HG02970 (cell line): Measurements from ENCODE around the gene H6PD.
A peak's percentile ranks its signal among the peaks of the same experiment; 100 is the strongest.

Experiments
- ATAC-seq: cut with Tn5 transposase; IDR thresholded peaks from one replicate; pipeline ENCODE4 v1.9.1; 2021; ENCODE audit warnings: mild to moderate bottlenecking, moderate library complexity, moderate number of reproducible peaks; ENCODE audit not compliant: unreplicated experiment, low FRiP score

The H6PD gene

GRCh38 chr1:9204156-9204720, 30.3 kb upstream of the H6PD start:
- ATAC-seq = no peak

GRCh38 chr1:9207086-9207485, 27.5 kb upstream of the H6PD start:
- no peak for ATAC-seq

GRCh38 chr1:9207715-9208114, 26.9 kb upstream of the H6PD start:
- no peak for ATAC-seq

GRCh38 chr1:9211291-9211811, 23.2 kb upstream of the H6PD start:
- ATAC-seq = no peak

GRCh38 chr1:9212735-9213134, 21.8 kb upstream of the H6PD start:
- no peak for ATAC-seq

- ATAC-seq = no peak
These were observed 20.6 kb upstream of the H6PD start for GRCh38 chr1:9213956-9214355.

- no peak for ATAC-seq
These were observed 15.7 kb upstream of the H6PD start for GRCh38 chr1:9218917-9219316.

- no peak for ATAC-seq
These were observed 11.5 kb upstream of the H6PD start for GRCh38 chr1:9222846-9223625.

- no peak for ATAC-seq
These were observed 9.7 kb upstream of the H6PD start for GRCh38 chr1:9224664-9225410.

GRCh38 chr1:9225411-9225785, 9.2 kb upstream of the H6PD start:
- ATAC-seq = no peak

GRCh38 chr1:9228609-9229008, 6.0 kb upstream of the H6PD start:
- ATAC-seq = no peak

GRCh38 chr1:9229549-9229948, 5.0 kb upstream of the H6PD start:
- no peak for ATAC-seq

GRCh38 chr1:9230869-9231533, 3.6 kb upstream of the H6PD start:
- ATAC-seq = no peak

GRCh38 chr1:9231648-9232332, 2.8 kb upstream of the H6PD start:
- ATAC-seq = no peak

- ATAC-seq = no peak
These were observed 1.2 kb upstream of the H6PD start for GRCh38 chr1:9233241-9233941.

GRCh38 chr1:9233942-9234222, 692 bp upstream of the H6PD start:
- no peak for ATAC-seq

GRCh38 chr1:9235096-9235459, 504 bp downstream of the H6PD start:
- peak; percentile 45 for ATAC-seq

- no peak for ATAC-seq
These were observed 986 bp downstream of the H6PD start for GRCh38 chr1:9235560-9235959.

- no peak for ATAC-seq
These were observed 3.6 kb downstream of the H6PD start for GRCh38 chr1:9238134-9238533.

GRCh38 chr1:9238550-9238949, 4.0 kb downstream of the H6PD start:
- ATAC-seq = no peak
